DMS153 treated with DMSO at 0.1 percent for 48 hours (cell line): Measurements from ENCODE around the gene CPXCR1.
"Not testable (repeated sequence)": the region's sequence is repeated elsewhere in the genome, so short reads cannot be mapped to it uniquely, and the experiment has no call there.

Experiments used
- DNase-seq: peaks from one replicate; lab custom pipeline; 2025; ENCODE audit not compliant: unreplicated experiment; lab: John Stamatoyannopoulos, UW

CPXCR1 gene

GRCh38 chrX:88746925-88747324 lies at the start of gene CPXCR1:
TSS of gene CPXCR1 (plus strand) at chrX:88747225. CDS start at chrX:88753415, 6,190 bp downstream.
- DNase-seq: no peak

- DNase-seq: no peak
Measured at GRCh38 chrX:88735835-88736234, 11.2 kb upstream of the CPXCR1 start.

GRCh38 chrX:88746215-88746614 lies 810 bp upstream of the CPXCR1 start:
- DNase-seq: not testable (repeated sequence)

GRCh38 chrX:88752339-88752738 lies 5.3 kb downstream of the CPXCR1 start:
- not testable (repeated sequence) for DNase-seq

- DNase-seq: no peak
Measured at GRCh38 chrX:88789825-88790224, 42.8 kb downstream of the CPXCR1 start.
